T-helper 22 cell (primary cell): ENCODE measurements around the gene ADAMTSL2.

Experiments
- DNase-seq: peaks from one replicate; pipeline ENCODE4 v3.0.0-alpha.2; 2020; ENCODE audit warnings: low read depth

The ADAMTSL2 gene

GRCh38 chr9:133575186-133576030 lies 40.9 kb downstream of the ADAMTSL2 start:
- no peak for DNase-seq

DNA sequence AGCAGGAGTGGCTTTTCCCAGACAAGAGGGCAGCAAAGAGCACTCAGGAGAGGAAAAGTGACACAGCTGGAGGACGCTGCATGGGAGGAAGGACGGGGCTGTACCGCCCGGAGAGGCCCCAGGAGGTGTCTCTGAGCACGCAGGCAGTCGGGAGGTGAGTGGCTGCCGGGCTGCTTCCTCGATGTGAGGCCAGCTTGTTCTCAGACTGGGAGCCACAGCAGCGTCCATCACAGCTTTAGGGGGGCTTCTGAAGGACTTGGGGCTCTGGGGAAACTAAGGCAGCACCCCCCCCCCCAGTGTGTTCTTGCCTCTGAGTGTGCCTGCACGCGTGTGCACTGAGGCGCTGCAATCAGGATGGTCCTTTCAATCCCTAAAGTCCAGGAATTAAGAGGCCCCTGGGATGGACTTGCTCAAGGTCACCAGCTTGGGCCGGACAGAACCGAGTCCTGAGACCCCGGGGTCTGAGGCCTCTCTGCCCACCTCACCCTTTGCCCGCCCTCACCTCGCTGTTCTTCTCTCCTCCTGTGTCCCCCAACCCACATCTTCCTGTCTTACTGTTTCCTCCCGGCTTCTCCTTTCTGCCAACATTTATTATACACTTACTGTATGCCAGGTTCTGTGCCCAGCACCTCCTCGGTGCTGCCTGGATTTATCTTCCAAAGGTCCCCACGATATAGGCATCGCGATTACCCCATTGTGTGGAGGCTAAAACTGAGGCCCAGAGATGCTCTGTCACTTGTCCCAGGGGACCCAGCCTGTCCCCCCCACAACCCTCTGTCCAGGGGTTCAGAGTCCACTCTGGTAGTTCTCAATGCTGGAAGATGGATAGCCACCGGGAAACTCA lies 41.7 kb downstream of the ADAMTSL2 start:
- no peak for DNase-seq

DNA sequence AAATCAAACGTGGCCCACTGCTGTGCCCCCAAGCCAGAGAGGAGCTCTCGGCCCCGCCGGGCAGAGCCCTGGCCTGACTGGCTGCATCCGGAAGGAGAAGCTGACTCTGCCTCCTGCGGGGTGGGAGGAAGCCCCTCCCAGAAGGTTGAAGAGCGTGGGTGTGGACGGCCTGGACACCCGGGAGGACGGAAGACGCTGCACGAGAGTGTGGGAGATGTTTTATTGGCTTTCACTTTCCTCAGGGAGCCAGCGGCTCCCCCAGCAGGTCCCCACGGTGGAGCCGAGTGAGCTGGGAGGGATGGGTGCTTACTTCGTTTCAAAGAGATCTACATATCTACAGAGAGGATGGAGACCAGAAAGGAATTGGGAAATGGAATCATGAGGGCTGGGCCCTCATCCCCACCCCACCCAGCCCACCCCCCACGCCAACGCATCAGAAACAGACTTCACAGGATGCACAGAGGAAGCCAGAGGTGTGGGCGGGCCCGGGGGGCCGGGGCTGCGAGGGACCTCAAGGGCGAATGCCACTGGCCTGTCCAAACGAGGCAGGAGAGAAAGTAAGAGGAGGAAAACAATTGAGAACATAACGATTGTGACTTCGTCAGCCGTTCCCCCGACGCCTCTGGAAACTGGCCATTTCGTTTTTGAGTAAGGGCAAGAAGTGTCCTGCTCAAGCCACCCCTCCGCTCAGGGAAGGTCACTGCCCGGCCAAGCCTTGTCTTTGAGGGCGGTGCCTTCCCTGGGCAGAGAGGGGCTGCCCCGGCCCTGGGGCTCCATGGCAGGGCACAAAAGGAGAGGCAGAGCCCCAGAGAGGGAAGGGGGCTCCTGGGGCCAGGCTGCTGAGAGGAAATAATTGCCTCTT lies 42.6 kb downstream of the ADAMTSL2 start:
- DNase-seq: no peak

GRCh38 chr9:133577737-133578112 lies 43.2 kb downstream of the ADAMTSL2 start:
- DNase-seq: no peak

GRCh38 chr9:133578524-133579441 lies 44.3 kb downstream of the ADAMTSL2 start:
- no peak for DNase-seq

DNA sequence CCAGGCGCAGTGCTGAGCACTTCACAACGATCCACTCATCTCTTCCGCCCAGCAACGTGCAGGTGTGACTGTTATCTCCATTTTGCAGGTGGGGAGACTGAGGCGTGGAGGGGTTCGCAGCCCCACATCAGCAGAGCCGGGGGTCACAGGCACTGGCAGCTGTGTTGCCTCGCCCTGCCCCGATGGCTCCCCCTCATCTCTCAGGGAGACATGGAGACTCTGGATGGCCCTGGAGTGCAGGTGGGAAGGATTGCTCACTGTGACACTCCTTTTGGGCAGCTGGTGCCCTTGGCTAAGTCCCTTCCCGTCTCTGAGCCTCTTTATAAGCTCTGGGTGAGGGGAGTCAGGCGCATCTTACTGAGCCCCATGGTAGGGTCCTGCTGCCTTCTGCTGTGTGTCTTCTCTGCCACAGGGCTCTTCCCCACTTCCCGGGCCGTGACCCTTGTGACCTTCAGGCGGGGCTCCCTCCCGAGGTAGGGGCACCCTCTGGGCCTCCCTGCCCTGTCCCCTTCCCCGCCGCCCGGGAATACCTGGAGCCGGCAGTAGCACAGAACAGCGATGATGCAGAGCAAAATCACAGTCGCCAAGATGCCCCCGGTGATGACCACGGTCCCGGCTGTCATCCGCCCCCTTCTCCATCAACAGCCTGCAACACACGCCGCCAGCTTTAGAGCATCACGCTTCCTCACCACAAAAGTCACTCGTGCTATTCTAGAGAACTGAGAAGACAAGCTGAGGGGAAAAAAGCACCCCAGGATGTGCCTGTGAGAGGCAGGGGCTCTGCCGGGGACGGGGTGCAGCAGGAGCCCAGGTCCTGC lies 45.3 kb downstream of the ADAMTSL2 start:
- DNase-seq: no peak

DNA sequence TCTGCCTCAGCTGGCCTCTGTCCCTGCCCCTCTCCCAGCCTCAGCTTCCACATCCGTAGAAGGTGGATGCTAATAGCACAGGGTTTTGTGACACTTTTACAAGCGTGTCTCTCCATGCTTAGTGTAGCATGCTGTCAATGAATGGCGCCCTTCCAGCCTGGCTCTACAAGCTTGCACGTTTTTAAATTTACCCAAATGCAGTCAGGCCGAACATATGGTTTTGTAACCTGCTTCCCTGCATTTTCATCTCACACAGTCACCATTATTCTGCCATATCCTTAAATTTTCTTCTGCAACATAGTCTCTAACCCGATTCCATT lies 45.9 kb downstream of the ADAMTSL2 start:
- no peak for DNase-seq

DNA sequence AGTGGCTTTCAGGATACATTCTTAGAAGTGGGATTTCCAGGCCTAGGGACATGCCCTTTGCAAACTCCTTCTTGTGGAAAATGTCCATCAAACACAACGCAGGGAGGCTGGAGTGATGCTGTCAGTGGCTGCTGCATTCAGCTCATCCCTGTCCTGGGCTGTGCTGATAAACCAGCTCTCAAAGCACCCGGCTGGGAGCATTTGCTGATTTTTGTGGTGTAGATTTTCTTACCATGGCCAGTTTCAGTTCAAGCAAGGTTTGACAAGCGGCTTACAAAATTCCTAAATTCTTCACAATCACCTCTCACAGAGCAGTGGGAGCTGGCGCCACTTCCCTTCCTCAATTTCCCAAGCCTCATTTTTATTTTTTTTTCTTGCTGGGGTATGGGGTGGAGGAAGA lies 46.5 kb downstream of the ADAMTSL2 start:
- DNase-seq: no peak

DNA sequence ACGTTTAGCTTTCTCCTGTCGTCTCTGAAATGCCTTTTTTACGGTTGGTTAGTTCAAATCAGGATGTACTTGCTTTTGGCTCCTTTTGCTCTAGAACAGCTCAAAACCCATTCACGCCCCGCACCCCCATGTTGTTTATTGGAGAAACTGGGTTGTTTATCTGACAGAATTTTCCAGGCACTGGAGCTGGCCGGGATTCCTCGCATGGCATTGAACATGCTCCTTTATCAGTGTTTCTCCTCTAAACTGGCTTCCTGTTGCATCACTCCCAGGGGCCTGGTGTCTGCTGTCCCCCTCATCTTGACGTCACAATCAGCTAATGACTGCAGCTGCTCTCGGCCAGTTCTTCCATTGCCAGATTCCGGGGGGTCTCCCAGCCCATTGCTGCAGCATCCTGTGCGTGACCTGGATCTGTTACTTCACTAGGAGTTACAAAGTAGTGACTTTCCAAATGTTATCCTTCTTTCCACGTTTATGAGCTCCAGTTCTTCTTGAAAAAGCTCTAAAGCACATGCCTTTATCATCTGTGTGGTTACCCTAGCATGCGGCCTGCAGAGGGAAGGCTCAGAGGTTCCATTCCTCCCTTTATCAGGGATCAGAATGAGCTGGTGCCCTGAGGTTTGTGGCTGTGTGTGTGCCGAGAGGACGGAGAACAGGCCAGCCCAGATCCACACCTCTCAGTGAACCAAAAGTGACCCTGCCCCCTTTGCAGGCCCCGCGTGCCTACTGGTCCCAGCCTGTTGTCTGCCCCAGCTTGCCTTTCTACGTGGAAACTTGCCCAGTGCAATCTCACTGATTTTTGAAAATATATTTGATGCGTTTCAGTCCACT lies 47.2 kb downstream of the ADAMTSL2 start:
- DNase-seq: no peak

DNA sequence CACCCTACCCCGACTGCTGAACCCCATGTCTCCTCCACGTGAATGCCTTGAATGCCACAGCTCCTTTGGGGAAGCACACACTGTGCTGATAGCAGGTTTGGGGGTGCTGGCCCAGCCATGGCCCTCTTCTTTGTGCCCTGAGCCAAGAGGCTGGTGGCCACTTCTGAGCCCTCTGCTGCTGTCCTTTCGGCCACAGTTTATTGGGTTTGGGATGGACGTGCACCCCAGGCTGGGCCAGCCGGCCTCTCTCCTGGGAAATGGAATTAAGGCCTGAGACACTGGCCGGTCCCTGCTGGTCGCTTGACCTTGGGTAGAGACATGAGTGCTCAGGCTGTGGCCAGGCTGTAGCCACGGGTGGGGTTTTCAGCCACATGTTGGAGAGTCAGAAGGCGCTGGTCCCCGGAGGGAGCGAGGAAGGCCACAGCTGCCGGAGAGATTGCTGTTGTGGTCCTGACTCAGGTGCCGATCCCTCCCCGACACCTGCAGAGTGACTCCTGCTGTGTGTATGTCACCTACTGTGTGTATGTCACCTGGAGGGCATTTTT lies 48.1 kb downstream of the ADAMTSL2 start:
- no peak for DNase-seq

DNA sequence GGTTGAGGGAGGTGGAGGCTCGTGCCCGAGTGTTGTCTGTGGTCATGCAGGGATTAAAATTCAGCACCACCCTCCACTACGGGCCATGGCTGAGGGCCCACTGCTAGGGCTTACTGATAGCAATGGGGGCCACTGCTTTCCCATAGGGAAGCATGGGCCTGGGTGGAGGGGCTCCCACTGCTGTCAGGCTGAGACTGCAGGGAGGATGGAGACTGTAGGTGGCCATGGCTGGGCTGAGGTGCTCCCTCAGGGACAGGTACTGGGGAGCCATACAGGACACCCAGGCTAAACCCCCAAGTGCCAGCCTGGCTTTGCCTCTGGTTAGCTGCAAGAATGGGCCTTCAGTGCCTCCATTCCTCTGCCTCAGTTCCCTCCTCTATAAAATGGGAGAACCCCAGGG lies 48.6 kb downstream of the ADAMTSL2 start:
- DNase-seq: no peak

GRCh38 chr9:133583586-133583985 lies 49.1 kb downstream of the ADAMTSL2 start:
- DNase-seq: no peak

DNA sequence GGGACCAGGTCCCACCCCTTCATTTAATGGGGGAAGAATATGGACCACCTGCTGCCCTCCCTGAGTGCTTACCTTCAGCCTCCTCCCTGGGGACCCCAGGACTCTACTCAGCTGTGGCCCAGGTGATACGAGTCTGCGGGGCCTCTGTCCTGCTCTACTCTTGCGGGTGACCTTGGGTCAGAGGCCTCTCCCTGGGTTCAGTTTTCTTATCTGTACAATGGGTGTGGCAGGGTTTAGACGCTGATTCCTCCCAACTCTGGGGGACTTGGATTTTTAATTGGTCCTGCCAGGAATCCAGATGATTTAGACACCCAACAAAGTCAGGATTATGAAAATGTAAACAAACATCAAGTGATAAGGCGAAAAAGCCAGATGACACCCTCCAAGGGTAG lies 49.7 kb downstream of the ADAMTSL2 start:
- DNase-seq: no peak

DNA sequence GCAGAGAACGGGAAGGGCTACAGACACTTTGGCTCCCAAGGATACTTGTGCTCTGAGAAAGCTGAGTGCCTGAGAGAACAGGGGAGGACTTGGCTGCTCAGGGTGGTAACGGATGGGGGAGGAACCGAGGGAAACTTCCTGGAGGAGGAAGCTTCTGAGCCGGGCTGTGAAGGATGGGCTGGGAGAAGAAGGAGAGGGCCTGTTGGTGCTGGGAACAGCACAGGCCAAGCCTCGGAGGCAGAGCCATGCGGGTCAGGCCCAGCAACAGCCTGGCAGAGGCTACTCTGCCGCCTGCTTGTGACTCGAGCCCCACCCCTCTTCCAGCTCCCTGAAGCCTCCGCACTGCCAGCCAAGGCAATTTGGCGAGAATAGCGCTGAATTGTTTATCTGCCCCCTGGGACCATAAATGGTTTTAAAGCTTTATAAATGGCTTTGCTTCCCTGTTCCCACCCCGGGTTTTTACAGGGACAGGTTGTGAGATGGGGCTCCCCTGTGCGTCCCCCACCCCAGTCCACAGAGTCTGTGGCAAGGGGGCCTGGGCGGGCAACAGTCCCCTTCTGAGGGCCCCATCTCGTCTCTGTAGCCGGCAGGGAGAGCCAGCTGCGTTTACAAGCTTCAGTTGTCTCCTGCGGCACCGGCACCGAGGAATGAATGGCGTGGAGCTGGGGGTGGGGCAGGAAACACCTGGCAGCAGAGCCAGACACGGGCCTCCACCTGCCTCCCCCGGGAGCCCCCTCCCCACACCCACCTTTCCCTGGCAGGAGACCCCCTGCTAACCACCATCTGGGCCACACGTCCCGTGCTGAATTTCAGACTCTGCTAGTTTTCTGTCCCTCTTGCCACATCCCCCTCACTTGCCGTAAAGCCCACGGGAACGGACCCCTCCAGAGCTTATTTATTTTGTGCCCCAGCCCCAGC lies 50.3 kb downstream of the ADAMTSL2 start:
- DNase-seq: no peak

DNA sequence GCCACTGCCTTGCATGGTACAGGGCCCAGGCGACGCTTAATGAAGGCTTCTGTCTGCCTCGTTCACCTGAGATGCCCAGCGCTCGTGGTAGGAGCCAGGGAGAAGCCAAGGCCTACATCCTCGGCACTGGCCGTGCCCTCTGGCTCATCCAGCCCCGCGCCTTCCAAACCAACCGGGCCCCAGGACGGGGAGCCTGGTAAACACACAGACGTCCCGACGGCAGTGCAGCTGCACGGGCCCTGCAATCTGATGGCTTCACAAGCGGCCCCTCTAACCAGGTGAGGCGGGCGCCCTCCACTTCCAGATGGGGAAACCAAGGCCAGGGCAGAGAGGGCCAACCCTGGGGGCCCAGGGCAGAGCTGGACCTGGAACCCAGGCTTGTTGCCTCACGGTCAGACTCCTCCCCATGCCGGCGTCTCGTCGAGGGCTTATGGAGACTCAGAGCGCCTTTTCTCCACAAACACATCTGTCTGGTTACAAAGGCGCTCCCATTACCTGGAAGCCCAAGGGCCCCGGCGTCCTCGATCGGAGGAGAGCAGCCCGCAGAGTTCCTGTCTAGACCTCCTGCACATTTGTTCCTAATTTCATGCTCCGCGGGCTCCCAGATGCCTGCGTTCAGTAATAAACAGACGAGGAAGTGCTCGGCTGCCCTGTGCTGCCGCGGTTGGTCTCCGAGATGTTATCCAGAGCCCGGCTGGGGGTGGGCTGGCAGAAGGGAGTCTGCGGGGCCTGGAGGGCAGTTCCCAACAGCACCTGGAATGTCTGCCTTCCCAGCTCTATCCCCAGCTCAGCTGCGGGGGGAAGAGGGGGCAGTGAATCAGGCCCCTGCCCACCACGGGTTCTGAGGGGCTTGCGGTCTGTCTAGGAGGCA lies 51.2 kb downstream of the ADAMTSL2 start:
- no peak for DNase-seq

- no peak for DNase-seq
Measured at GRCh38 chr9:133587051-133587450, 52.5 kb downstream of the ADAMTSL2 start.

DNA sequence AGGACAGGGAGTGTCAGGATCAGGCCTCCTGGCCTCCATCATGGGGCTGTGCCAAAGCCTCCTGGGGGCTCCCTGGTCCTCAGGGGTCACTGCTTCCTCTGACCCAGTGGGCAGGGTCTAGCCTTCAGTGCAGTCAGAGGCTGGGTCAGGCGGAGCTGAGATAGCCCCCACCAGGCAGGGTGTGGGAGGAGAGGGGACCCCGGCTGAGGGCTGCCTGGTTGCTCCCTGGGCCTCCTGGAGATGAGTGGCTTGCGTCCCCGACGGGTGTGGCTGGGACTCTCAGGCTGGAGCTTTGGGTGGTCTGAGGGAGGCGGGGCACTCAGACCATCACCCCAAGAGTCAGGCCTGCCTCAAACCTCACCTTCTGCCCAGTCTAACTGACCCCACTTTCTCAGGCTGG lies 53.0 kb downstream of the ADAMTSL2 start:
- no peak for DNase-seq
